Lower lobe of right lung (tissue), 2 donors: Measurements from ENCODE around the gene KMT2A. TPM values are rescaled to one million over a fixed set of nuclear protein-coding genes. Genes with fewer than 3 reads are reported as not detected.

ENCODE experiments used
- ATAC-seq, 2 donors: fragments of 200-7000 bp; cut with Tn5 transposase; one replicate each; pipeline ENCODE4 v1.9.1; 2020 to 2022; ENCODE audit warnings: mild to moderate bottlenecking in 2 of 2, moderate library complexity in 2 of 2
- DNase-seq: peaks from one replicate; pipeline ENCODE4 v3.0.0-alpha.2; 2020
- H3K27ac ChIP-seq: fragments of 200-600 bp; one replicate; pipeline ENCODE4 v1.8.0; 2022
- H3K27me3 ChIP-seq: fragments of 200-600 bp; one replicate; pipeline ENCODE4 v1.8.0; 2022; ENCODE audit warnings: low read depth
- H3K36me3 ChIP-seq: fragments of 200-600 bp; one replicate; pipeline ENCODE4 v1.8.0; 2022; ENCODE audit warnings: mild to moderate bottlenecking
- H3K4me1 ChIP-seq: fragments of 200-600 bp; one replicate; pipeline ENCODE4 v1.8.0; 2022
- H3K4me3 ChIP-seq: fragments of 200-600 bp; one replicate; pipeline ENCODE4 v1.8.0; 2022; ENCODE audit warnings: mild to moderate bottlenecking
- H3K9me3 ChIP-seq: fragments of 200-600 bp; one replicate; pipeline ENCODE4 v1.8.0; 2022
- CTCF ChIP-seq: fragments of 200-600 bp; IDR thresholded peaks from one replicate; pipeline ENCODE4 v1.8.0; 2022; ENCODE audit warnings: antibody characterized with exemption, mild to moderate bottlenecking
- intact Hi-C: fragments of 100-400 bp; cut with DNase I; formaldehyde crosslinking; loops from one replicate; pipeline ENCODE4 v1.11.0; 2022
- total RNA-seq: library from RNA; stranded (reverse); fragmentation: NEBNext Ultra II Directional; extraction: Animal tissue kit (Norgen Biotek cat#: 25700); gene quantifications from one replicate; pipeline ENCODE4 v1.2.1, GENCODE V29; 2021
- donor health status: DM: no; HTN: yes; CAD: no; lungs with severe emphysema.

KMT2A gene
- total RNA-seq, 1 donor from 2014 or later, result 66.3 TPM

GRCh38 chr11:118524356-118524755 lies 88.1 kb downstream of the KMT2A start:
- DNase-seq (no peak), ATAC-seq (no peak)
- Histone ChIP-seq H3K27ac (no peak overlapping the region), H3K27me3 (no peaks in the 10 kb centered on the region), H3K9me3 (no peaks in the 10 kb centered on the region), H3K4me3 (no peak overlapping the region), H3K4me1 (peaks cover 5% of the 10 kb centered on the region), H3K36me3 (peaks cover 62% of the 10 kb centered on the region)
- intact Hi-C loops, result no loop called here
- TF ChIP-seq CTCF, result no peak

GRCh38 chr11:118524757-118525470 lies 88.6 kb downstream of the KMT2A start:
- ATAC-seq, result no peak
- peaks cover 56% of the 10 kb centered on the region for H3K36me3 ChIP-seq
- H3K4me1 ChIP-seq, result peaks cover 11% of the 10 kb centered on the region
- H3K27me3 ChIP-seq, result no peaks in the 10 kb centered on the region
- H3K9me3 ChIP-seq, result no peaks in the 10 kb centered on the region
- H3K27ac ChIP-seq, result no peak overlapping the region
- TF ChIP-seq CTCF, result no peak
- H3K4me3 ChIP-seq, result no peak overlapping the region
- intact Hi-C loops, result no loop called here
- no peak for DNase-seq

- DNase-seq, result no peak
- Histone ChIP-seq H3K27ac (no peak overlapping the region), H3K4me3 (no peak overlapping the region), H3K36me3 (peaks cover 39% of the 10 kb centered on the region), H3K9me3 (no peaks in the 10 kb centered on the region), H3K4me1 (peaks cover 22% of the 10 kb centered on the region), H3K27me3 (no peaks in the 10 kb centered on the region)
- intact Hi-C loops, result no loop called here
- TF ChIP-seq CTCF, result no peak
- ATAC-seq, result no peak
Measured at GRCh38 chr11:118526688-118527087, 90.4 kb downstream of the KMT2A start.

GRCh38 chr11:118527109-118527508 lies 90.8 kb downstream of the KMT2A start, which contains the start of gene TTC36:
TSS of gene TTC36 (plus strand) at chr11:118527474. CDS start at chr11:118527495, 21 bp downstream.
- no peak within 1 kb of the TSS for H3K4me3 ChIP-seq
- ATAC-seq (no peak), DNase-seq (no peak)
- no peaks in the 10 kb centered on the region for H3K27me3 ChIP-seq
- TF ChIP-seq CTCF, result no peak
- no peak within 1 kb of the TSS for H3K27ac ChIP-seq
- H3K4me1 ChIP-seq, result peaks cover 26% of the 10 kb centered on the region
- peaks cover 34% of the 10 kb centered on the region for H3K36me3 ChIP-seq
- no peaks in the 10 kb centered on the region for H3K9me3 ChIP-seq
- intact Hi-C loops, result no loop called here

- H3K9me3 ChIP-seq, result no peaks in the 10 kb centered on the region
- H3K36me3 ChIP-seq, result peaks cover 20% of the 10 kb centered on the region
- no peak overlapping the region for H3K27ac ChIP-seq
- H3K4me3 ChIP-seq, result no peak overlapping the region
- TF ChIP-seq CTCF, result no peak
- peaks cover 27% of the 10 kb centered on the region for H3K4me1 ChIP-seq
- no peaks in the 10 kb centered on the region for H3K27me3 ChIP-seq
- DNase-seq, result no peak
- intact Hi-C loops, result no loop called here
- no peak for ATAC-seq
Measured at GRCh38 chr11:118528511-118528910, 92.2 kb downstream of the KMT2A start.
